ENCODE data around the gene NHERF1.

Gene NHERF1

DNA sequence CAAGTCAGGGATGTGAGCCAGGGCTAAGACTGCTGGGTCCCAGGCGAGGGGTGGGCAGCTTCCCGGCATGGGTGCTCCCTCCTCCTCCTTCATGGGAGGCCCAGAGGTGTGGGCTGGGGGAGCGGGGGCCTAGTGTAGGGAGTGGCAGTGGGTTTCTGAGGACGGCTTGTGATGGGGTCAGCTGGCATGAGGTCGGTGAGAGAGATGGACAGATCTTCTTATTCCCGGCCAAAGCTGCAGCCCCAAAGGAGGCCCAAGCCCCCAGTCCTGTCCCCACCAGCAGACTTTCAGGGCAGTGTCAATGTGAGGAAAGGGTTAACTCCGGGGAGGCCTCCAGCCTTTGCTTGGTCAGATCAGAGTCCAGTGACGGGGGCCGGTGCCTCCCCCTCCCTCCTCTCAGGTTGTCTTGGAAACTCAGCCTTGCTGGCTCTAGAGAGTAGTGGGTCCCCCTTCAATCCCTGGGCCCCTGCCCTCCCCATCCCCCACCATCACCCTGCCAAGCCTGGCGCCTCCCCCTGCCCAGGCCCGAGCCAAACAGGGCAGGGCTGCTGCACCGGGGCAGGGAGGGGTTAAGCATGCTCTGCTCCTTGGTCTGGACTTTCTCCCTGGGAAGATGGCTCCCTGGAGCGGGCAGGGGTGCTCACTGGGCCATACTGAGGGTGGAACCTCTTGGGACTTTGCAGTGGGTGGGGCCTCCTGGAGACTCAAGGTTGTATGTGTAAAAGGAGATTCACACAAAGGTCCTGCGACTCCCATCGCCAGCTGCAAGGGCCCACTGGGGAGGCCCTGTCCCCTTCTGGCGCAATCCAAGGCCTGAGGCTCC, 15.3 kb downstream of the NHERF1 start:
- TF ChIP-seq, protein P1, sequence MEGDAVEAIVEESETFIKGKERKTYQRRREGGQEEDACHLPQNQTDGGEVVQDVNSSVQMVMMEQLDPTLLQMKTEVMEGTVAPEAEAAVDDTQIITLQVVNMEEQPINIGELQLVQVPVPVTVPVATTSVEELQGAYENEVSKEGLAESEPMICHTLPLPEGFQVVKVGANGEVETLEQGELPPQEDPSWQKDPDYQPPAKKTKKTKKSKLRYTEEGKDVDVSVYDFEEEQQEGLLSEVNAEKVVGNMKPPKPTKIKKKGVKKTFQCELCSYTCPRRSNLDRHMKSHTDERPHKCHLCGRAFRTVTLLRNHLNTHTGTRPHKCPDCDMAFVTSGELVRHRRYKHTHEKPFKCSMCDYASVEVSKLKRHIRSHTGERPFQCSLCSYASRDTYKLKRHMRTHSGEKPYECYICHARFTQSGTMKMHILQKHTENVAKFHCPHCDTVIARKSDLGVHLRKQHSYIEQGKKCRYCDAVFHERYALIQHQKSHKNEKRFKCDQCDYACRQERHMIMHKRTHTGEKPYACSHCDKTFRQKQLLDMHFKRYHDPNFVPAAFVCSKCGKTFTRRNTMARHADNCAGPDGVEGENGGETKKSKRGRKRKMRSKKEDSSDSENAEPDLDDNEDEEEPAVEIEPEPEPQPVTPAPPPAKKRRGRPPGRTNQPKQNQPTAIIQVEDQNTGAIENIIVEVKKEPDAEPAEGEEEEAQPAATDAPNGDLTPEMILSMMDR (IDR thresholded peaks at IDR 0.05; ENCODE audit: poor library complexity, severe bottlenecking): no peak
- DNase-seq (ENCODE audit: low spot score): no peak
- Histone ChIP-seq H3K27ac (ENCODE audit: poor library complexity, severe bottlenecking) (no peak overlapping the region), H3K4me1 (ENCODE audit: insufficient read depth, poor library complexity, severe bottlenecking) (peaks cover 24% of the 10 kb centered on the region), H3K4me3 (ENCODE audit: severe bottlenecking) (no peak overlapping the region), H3K27me3 (ENCODE audit: insufficient read depth, poor library complexity, severe bottlenecking) (no peaks in the 10 kb centered on the region), H3K9me3 (ENCODE audit: severe bottlenecking) (no peaks in the 10 kb centered on the region), H3K36me3 (ENCODE audit: low read depth) (peaks cover 29% of the 10 kb centered on the region)
- no peak for ATAC-seq (ENCODE audit: low read depth)

DNA sequence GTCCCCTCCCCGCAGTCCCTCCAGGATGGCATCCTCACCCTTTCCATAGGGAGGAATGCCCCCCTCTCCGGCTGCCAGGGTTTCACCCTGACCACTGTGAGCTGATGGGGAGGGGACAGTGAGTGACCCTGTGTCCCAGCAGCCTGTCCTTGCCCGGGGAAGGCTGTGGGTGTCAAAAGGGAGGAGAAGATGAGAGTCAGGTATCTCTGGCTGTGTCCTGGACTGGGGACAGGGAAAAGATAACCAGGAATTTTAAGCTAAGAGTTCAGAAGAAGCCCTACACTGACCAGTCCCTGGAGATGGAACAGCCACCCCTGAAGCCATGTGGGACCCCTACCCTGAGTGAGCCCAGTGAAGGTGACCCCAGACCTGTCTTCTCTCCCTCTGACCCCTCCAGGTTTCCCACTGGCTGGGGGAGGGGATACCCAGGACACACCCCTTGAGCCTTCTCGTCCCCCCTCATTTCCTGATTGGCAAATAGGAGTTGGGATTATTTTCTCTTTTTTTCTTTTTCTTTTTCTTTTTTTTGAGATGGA, 16.4 kb downstream of the NHERF1 start:
- H3K27ac ChIP-seq (ENCODE audit: poor library complexity, severe bottlenecking): no peak overlapping the region
- no peak overlapping the region for H3K4me3 ChIP-seq (ENCODE audit: severe bottlenecking)
- peaks cover 35% of the 10 kb centered on the region for H3K36me3 ChIP-seq (ENCODE audit: low read depth)
- ATAC-seq (ENCODE audit: low read depth): no peak
- no peaks in the 10 kb centered on the region for H3K27me3 ChIP-seq (ENCODE audit: insufficient read depth, poor library complexity, severe bottlenecking)
- H3K9me3 ChIP-seq (ENCODE audit: severe bottlenecking): no peaks in the 10 kb centered on the region
- DNase-seq (ENCODE audit: low spot score): no peak
- TF ChIP-seq, protein P1 (IDR thresholded peaks at IDR 0.05; ENCODE audit: poor library complexity, severe bottlenecking): no peak
- H3K4me1 ChIP-seq (ENCODE audit: insufficient read depth, poor library complexity, severe bottlenecking): peaks cover 14% of the 10 kb centered on the region

DNA sequence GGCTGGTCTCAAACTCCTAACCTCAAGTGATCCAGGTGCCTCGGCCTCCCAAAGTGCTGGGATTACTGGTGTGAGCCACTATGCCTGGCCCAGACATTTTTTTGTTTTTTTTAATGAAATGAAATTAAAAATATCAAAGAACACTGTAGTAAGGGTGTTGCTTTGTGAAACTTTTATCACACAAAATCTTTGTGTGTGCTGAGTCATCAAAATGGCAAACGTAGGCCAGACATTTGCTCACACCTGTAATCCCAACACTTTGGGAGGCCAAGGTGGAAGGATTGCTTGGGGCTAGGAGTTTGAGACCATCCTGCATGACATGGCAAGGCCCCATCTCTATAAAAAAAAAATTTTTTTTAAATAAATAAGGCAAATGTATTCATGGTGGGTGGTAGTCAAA, 18.0 kb downstream of the NHERF1 start:
- no peaks in the 10 kb centered on the region for H3K4me1 ChIP-seq (ENCODE audit: insufficient read depth, poor library complexity, severe bottlenecking)
- TF ChIP-seq, protein P1 (IDR thresholded peaks at IDR 0.05; ENCODE audit: poor library complexity, severe bottlenecking): no peak
- H3K4me3 ChIP-seq (ENCODE audit: severe bottlenecking): no peak overlapping the region
- H3K27me3 ChIP-seq (ENCODE audit: insufficient read depth, poor library complexity, severe bottlenecking): no peaks in the 10 kb centered on the region
- no peak overlapping the region for H3K27ac ChIP-seq (ENCODE audit: poor library complexity, severe bottlenecking)
- DNase-seq (ENCODE audit: low spot score) (no peak), ATAC-seq (ENCODE audit: low read depth) (no peak)
- H3K9me3 ChIP-seq (ENCODE audit: severe bottlenecking): no peaks in the 10 kb centered on the region
- H3K36me3 ChIP-seq (ENCODE audit: low read depth): peaks cover 47% of the 10 kb centered on the region

DNA sequence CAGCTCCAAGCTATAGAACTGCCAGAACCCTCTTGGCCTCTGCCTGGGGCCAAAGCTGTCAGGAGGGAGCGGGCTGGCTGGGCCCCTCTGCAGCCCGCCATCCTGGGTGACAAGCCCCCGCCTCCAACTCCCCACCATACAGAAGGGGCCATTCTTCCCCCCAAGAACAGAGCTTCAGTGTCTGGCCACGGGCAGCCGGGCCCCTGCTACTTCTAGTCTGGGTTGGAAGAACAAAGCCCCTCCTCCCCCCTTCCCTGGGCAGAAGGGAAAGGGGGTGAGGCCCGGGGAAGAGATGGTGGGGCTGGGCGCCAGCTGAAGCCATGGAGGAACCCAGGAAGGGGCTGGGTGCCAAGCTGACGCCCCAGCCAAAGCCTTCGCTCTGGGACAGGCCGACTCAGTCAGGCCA, 18.7 kb downstream of the NHERF1 start:
- H3K9me3 ChIP-seq (ENCODE audit: severe bottlenecking): no peaks in the 10 kb centered on the region
- no peak for DNase-seq (ENCODE audit: low spot score)

More for the DNA sequence above, 18.7 kb downstream of the NHERF1 start:
- Histone ChIP-seq H3K4me1 (ENCODE audit: insufficient read depth, poor library complexity, severe bottlenecking) (no peaks in the 10 kb centered on the region), H3K27me3 (ENCODE audit: insufficient read depth, poor library complexity, severe bottlenecking) (no peaks in the 10 kb centered on the region), H3K36me3 (ENCODE audit: low read depth) (peaks cover 54% of the 10 kb centered on the region), H3K4me3 (ENCODE audit: severe bottlenecking) (no peak overlapping the region), H3K27ac (ENCODE audit: poor library complexity, severe bottlenecking) (no peak overlapping the region)
- no peak for ATAC-seq (ENCODE audit: low read depth)
- TF ChIP-seq, protein P1 (IDR thresholded peaks at IDR 0.05; ENCODE audit: poor library complexity, severe bottlenecking): no peak
